K562 (cell line): ENCODE results near the gene COMMD4. TPM values are rescaled to one million over a fixed set of nuclear protein-coding genes. Genes with fewer than 3 reads are reported as not detected.

Experiments
- ATAC-seq: fragments of 200-7000 bp; cut with Tn5 transposase; 3 replicates; pipeline ENCODE4 v1.9.1; 2020; ENCODE audit warnings: moderate library complexity
- BruUV-seq: library from RNA; stranded (reverse); fragments of 400-500 nt; replicated peaks from 2 replicates; lab custom pipeline; 2021; lab: Mats Ljungman, UMichigan
- CTCF ChIA-PET: fragments of 300-600 bp; formaldehyde crosslinking; extraction: SDS; loops from one replicate; lab custom pipeline; 2021; ENCODE audit warnings: low intra/inter-chr PET ratio; lab: Yijun Ruan, JAX
- POLR2A ChIA-PET: fragments of 300-600, 350-650 bp; sonication (Branson Sonifier 250); formaldehyde crosslinking; extraction: SDS; loops from one replicate; lab custom pipeline; 2021; ENCODE audit warnings: antibody characterized with exemption, inconsistent platforms; lab: Yijun Ruan, JAX
- DNase-seq, 4 experiments: peaks; one replicate each; pipeline versions ENCODE4 v3.0.0 to v3.0.0-alpha.2; 2011 to 2018; ENCODE audit warnings: low spot score in 3 of 4, mixed read lengths in 3 of 4; ENCODE audit errors: extremely low read depth in 1 of 4
- FAIRE-seq: peaks from 2 replicates; lab custom pipeline; 2011; peaks lifted over from hg19 to GRCh38; lab: Jason Lieb, UNC
- H2AFZ ChIP-seq: 2 replicates; pipeline ENCODE4 v1.6.0; 2011; ENCODE audit warnings: low read depth, low read length, control low read depth, inconsistent platforms
- H3K27ac ChIP-seq: fragments of 200-600 bp; 3 replicates; pipeline ENCODE4 v1.8.0; 2011; ENCODE audit warnings: low read depth, mild to moderate bottlenecking, control low read depth, inconsistent platforms, low read length, moderate library complexity, mixed read lengths; ENCODE audit errors: extremely low read depth
- H3K27me3 ChIP-seq, 2 experiments: fragments of 300-600 bp in 1 of 2; 2 replicates in 1 of 2; 3 replicates in 1 of 2; pipeline versions ENCODE4 v1.6.0 to v1.8.0; 2011; ENCODE audit warnings: inconsistent platforms in 2 of 2, low read length in 2 of 2, mild to moderate bottlenecking in 1 of 2, mixed read lengths in 1 of 2, moderate library complexity in 1 of 2; ENCODE audit not compliant: control insufficient read depth in 2 of 2, insufficient read depth in 2 of 2
- H3K36me3 ChIP-seq: fragments of 300-600 bp; 3 replicates; pipeline ENCODE4 v1.8.0; 2011; ENCODE audit warnings: mild to moderate bottlenecking, low read length, inconsistent platforms; ENCODE audit not compliant: control insufficient read depth, insufficient read depth
- H3K4me1 ChIP-seq, 2 experiments: fragments of 200-600 bp in 1 of 2; replicated peaks in 1 of 2; 2 replicates in 1 of 2; 3 replicates in 1 of 2; pipeline versions ENCODE4 v1.5.1 to v1.8.0; 2011; ENCODE audit warnings: inconsistent platforms in 2 of 2, low read length in 2 of 2, mild to moderate bottlenecking in 1 of 2, mixed read lengths in 1 of 2, moderate library complexity in 1 of 2; ENCODE audit not compliant: control insufficient read depth in 2 of 2, insufficient read depth in 2 of 2
- H3K4me2 ChIP-seq: 2 replicates; pipeline ENCODE4 v1.6.1; 2011; ENCODE audit warnings: low read length, control low read depth, inconsistent platforms, mixed read lengths; ENCODE audit not compliant: insufficient read depth
- H3K4me3 ChIP-seq: fragments of 200-600 bp; sonication (generic), shearing (Covaris generic); 2 replicates; pipeline ENCODE4 v1.5.1; 2016; ENCODE audit warnings: control low read depth, inconsistent platforms
- H3K79me2 ChIP-seq: fragments of 200-600 bp; 3 replicates; pipeline ENCODE4 v1.8.0; 2011; ENCODE audit warnings: low read length, inconsistent platforms; ENCODE audit not compliant: control insufficient read depth, insufficient read depth
- H3K9ac ChIP-seq, 2 experiments: 2 replicates each; pipeline versions ENCODE4 v1.6.0 to v1.6.1; 2011; ENCODE audit warnings: low read depth in 2 of 2, low read length in 2 of 2, control low read depth in 1 of 2, inconsistent platforms in 1 of 2, mild to moderate bottlenecking in 1 of 2, mixed read lengths in 1 of 2; ENCODE audit not compliant: insufficient read depth in 1 of 2
- H3K9me1 ChIP-seq: one replicate; pipeline ENCODE4 v1.6.0; 2011; ENCODE audit warnings: inconsistent platforms, mild to moderate bottlenecking, low read length, moderate library complexity; ENCODE audit not compliant: control insufficient read depth, insufficient read depth
- H3K9me3 ChIP-seq: replicated peaks from 2 replicates; pipeline ENCODE4 v1.5.1; 2011; ENCODE audit warnings: low read depth, low read length, inconsistent platforms; ENCODE audit not compliant: control insufficient read depth, insufficient read depth
- H4K20me1 ChIP-seq: replicated peaks from 2 replicates; pipeline ENCODE4 v1.6.1; 2011; ENCODE audit warnings: low read length, inconsistent platforms, mixed read lengths; ENCODE audit not compliant: control insufficient read depth, insufficient read depth
- CGGBP1 ChIP-seq: fragments of 250-450 bp; sonication (Bioruptor Pico); IDR thresholded peaks from 2 replicates; pipeline ENCODE4 v1.9.0; 2021; ENCODE audit warnings: mild to moderate bottlenecking
- E2F1 ChIP-seq: sonication (generic); formaldehyde crosslinking; IDR thresholded peaks from 2 replicates; pipeline ENCODE4 v1.8.1; 2023; ENCODE audit warnings: mild to moderate bottlenecking, missing genetic modification reagents, moderate library complexity
- E2F5 ChIP-seq: sonication (generic); formaldehyde crosslinking; IDR thresholded peaks from 2 replicates; pipeline ENCODE4 v1.8.0; 2022; ENCODE audit warnings: mild to moderate bottlenecking, missing genetic modification reagents
- KDM1A ChIP-seq, 2 experiments: fragments of 450-650 bp; IDR thresholded peaks; 2 replicates each; pipeline ENCODE4 v1.6.1; 2016; ENCODE audit warnings: mild to moderate bottlenecking in 2 of 2
- RBFOX2 ChIP-seq: fragments of 200-400 bp; formaldehyde crosslinking; IDR thresholded peaks from 2 replicates; pipeline ENCODE4 v1.6.1; 2017; ENCODE audit warnings: low read depth, mild to moderate bottlenecking, low read length, moderate library complexity
- ZC3H11A ChIP-seq: IDR thresholded peaks from 2 replicates; pipeline ENCODE4 v1.6.1; 2012; ENCODE audit warnings: low read depth, low read length, improper control_type of control experiment
- ZNF444 ChIP-seq: fragments of 250-450 bp; sonication (Bioruptor Pico); IDR thresholded peaks from 2 replicates; pipeline ENCODE4 v1.4.0; 2020; ENCODE audit warnings: mild to moderate bottlenecking, moderate library complexity
- ZNF57 ChIP-seq: fragments of 450-650 bp; formaldehyde crosslinking; IDR thresholded peaks from 2 replicates; pipeline ENCODE4 v1.4.0; 2020; ENCODE audit warnings: mild to moderate bottlenecking, moderate library complexity
- WGBS: fragments of 100-300 bp; shearing (Covaris generic); methylation state at CpG from one replicate; pipeline ENCODE4 v1.1.6; 2016; ENCODE audit warnings: low coverage, mixed read lengths; ENCODE audit not compliant: insufficient coverage; ENCODE audit errors: missing lambda C conversion rate; 5-methylcytosine and 5-hydroxymethylcytosine counted together
- in situ Hi-C: fragments of 300-500 bp; cut with MboI; formaldehyde crosslinking; loops from 4 replicates; pipeline ENCODE4 v1.15.0; 2018; ENCODE audit warnings: inconsistent platforms, mixed read lengths
- intact Hi-C: fragments of 100-400 bp; cut with micrococcal nuclease; formaldehyde crosslinking; loops from 2 replicates; pipeline ENCODE4 v1.14.2; 2022
- polyA plus RNA-seq, 8 experiments: library from polyadenylated mRNA; depleted of rRNA in 4 of 8; stranded (reverse) in 5 of 8; unstranded in 3 of 8; fragments of >200 nt; fragmentation: Nextera tagmentation in 2 of 8; fragmentation: Illumina TruSeq in 1 of 8; extraction: Ambion mirVana in 2 of 8; extraction: Trizol in 1 of 8; gene quantifications; 2 replicates each; pipeline versions ENCODE4 v1.2.1 to v1.2.3, GENCODE V29; 2011 to 2014; ENCODE audit warnings: inconsistent platforms in 1 of 8, missing spikeins in 1 of 8
- total RNA-seq, 7 experiments: library from RNA; depleted of rRNA in 6 of 7; stranded (reverse); fragments of >200 nt in 6 of 7; fragmentation: Illumina TruSeq in 2 of 7; extraction: Trizol in 2 of 7; gene quantifications; 2 replicates each; pipeline versions ENCODE4 v1.2.1 to v1.2.3, GENCODE V29; 2011 to 2021; ENCODE audit warnings: low replicate concordance in 1 of 7

Gene COMMD4
- total and polyA plus RNA-seq, 9 of the 15 experiments (the other 6 are each of a cell fraction or from before 2014, with no cell fraction given) = 20.4 to 140 (median 63.9) TPM

- in situ Hi-C loops = no loop called here
- Histone ChIP-seq H3K9me3 (no peaks in the 10 kb centered on the region), H3K4me1 (peaks cover 10 to 14% of the 10 kb centered on the region in 2 experiments; a peak in 4 of 5 replicates), H2AFZ (no peak overlapping the region), H3K36me3 (peaks cover 27% of the 10 kb centered on the region; the same call in 2 of the 3 replicates), H3K4me2 (no peak overlapping the region), H3K9me1 (no peaks in the 10 kb centered on the region), H3K9ac (0 out of 4 replicates have a peak overlapping the region, but pooled peaks of 1 of the 2 experiments have one; percentile 5), H3K4me3 (no peak overlapping the region), H4K20me1 (no peaks in the 10 kb centered on the region; the same call in 1 of the 2 replicates), H3K79me2 (peaks cover 11% of the 10 kb centered on the region), H3K27ac (no peak overlapping the region), H3K27me3 (no peaks in the 10 kb centered on the region)
- peak; percentile 34; the same call in 1 of the 2 replicates for TF ChIP-seq RBFOX2
- no peak for TF ChIP-seq ZNF57 (CRISPR knock-in tag)
- TF ChIP-seq E2F5 (CRISPR knock-in tag) = no peak
- no peak for TF ChIP-seq CGGBP1 (CRISPR knock-in tag)
- TF ChIP-seq ZC3H11A = no peak
- no peak for TF ChIP-seq ZNF444
- TF ChIP-seq E2F1 (CRISPR knock-in tag) = no peak
- no peak for TF ChIP-seq KDM1A (IDR thresholded peaks at IDR 0.05)
- intact Hi-C loops = no loop called here
- CTCF ChIA-PET = no interaction called here
- POLR2A ChIA-PET = interaction anchor here (0.7 to 1.6 kb wide), 2 partner anchors 14 to 24 kb away, joined by 3 to 4 read pairs; no protein-coding TSS in a partner anchor
- no peak for FAIRE-seq
- WGBS = 90% methylated on average over 9 of the region's 11 CpGs
- no peak for DNase-seq
- no TSS peak for BruUV-seq
- no peak for ATAC-seq
Observed at GRCh38 chr15:75338661-75339240, 2.9 kb downstream of the COMMD4 start.
